ACHN (cell line): ENCODE results near the gene KRT84.
"Not testable (repeated sequence)": the region's sequence is repeated elsewhere in the genome, so short reads cannot be mapped to it uniquely, and the experiment has no call there.

ENCODE experiments used
- DNase-seq: peaks from one replicate; pipeline ENCODE4 v3.0.0-alpha.2; 2015
- in situ Hi-C: cut with HindIII; loops from 2 replicates; pipeline ENCODE4 v1.10.0; 2017; ENCODE audit warnings: low sequenced_read_pairs, low pct_ligation_motif_present, low pct_unique_long_range_greater_than_20kb

Gene KRT84

DNA sequence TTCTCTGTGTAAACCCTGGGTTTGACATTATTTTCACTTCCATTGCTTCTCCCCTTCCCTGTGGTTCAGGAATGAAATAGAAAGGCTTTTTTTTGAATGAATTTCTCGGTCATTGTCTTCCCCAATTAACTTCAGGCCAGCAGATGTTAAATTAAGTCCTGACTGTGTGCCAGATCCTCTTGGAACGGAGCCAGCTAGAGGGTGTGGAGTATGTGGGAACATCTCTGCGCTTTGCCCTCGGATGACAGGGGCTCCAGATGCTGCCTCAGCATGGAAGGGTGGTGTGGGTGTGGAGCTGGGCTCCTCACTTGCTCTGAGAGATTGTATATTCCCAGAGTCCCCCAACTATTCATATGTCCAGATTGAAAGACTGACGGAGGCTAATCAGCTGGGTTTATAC is 31.3 kb downstream of the KRT84 start:
- DNase-seq: no peak
- in situ Hi-C loops: loop anchor here (25.0 kb wide), 1 partner anchor 633 kb away; no protein-coding TSS in a partner anchor

DNA sequence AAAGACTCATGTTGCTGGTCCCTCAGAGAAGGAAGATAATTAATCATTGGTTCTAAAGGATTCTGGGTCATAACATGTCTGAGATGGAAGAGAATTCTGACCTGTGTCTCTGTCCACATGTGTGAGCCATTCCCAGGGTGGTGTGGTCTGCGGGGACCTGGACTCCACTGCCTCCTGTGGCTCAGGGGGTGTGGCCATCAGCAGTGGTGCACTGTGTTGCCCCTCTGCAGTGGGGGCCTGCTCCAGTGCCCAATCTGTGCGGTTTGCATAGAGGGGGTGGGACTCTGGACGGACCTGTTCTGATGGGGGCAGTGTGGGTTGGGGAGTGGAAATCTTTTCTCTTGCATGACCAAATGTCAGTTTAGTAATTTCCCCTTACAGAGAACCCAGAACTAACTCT is 31.7 kb downstream of the KRT84 start:
- in situ Hi-C loops: loop anchor here (25.0 kb wide), 1 partner anchor 634 kb away; no protein-coding TSS in a partner anchor
- DNase-seq: no peak

DNA sequence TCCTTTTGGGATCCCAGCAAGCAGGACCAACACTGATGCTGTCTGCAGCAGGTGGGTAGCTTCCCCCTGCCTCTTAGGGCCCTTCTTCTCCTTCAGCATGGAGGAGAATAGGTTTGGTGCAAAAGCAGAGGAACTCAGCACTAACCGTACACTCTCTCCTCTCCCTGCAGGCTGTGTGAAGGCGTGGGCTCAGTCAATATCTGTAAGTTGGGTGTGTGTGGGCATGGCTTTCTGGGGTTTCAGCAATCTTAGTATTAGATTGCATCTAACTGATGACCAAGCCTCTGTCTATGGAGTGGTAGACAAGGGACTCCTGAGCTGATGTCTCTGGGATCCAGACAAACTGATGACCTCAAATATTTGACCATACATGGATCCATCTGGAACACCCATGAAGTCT is 32.5 kb downstream of the KRT84 start:
- in situ Hi-C loops: loop anchor here (25.0 kb wide), 1 partner anchor 634 kb away; no protein-coding TSS in a partner anchor
- no peak for DNase-seq

DNA sequence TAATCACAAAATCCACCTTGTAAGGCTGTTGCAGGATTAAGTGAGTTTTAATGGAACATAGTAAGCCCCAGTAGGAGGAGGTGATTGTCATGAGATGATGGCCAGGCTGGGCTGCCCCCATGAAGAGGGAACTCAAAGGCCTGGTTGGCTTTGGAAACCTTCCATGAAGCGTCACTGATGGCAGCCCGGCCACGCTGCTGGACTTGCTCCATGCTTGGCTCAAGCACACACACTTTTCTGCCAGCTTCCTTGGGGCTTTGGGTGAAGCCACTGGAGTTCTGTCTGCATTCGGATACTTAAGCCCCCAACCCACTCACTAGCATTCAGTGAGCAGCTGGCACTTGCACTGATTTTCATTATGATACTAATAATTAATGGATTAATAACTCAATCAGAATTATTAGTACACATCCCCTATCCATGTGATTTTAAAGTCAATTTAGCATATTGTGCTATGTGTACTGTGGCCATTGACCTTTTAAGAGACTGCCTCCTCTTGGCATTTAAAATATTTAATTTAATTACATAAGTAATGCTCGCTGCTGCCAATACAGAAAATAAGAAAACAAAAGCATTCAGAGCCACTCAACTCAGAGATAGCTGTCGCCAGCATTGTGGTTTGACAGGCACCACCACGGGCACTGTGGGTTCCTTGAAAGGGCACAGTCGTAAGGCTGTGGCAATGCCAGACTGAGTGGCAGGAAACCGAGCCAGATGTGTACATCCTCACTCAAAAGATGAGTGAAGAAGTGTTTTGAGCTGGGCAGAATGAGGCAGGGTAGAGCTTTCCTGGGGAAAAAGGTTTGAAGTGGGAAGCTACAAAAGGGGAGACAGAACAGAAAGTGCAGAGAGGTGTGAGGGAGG is 34.0 kb downstream of the KRT84 start:
- in situ Hi-C loops: loop anchor here (25.0 kb wide), 1 partner anchor 636 kb away; no protein-coding TSS in a partner anchor

GRCh38 chr12:52350786-52351185 is 34.7 kb downstream of the KRT84 start:
- DNase-seq: no peak
- in situ Hi-C loops: loop anchor here (25.0 kb wide), 1 partner anchor 637 kb away; no protein-coding TSS in a partner anchor

More for the DNA sequence above, 34.0 kb downstream of the KRT84 start:
- no peak for DNase-seq

- DNase-seq: no peak
- in situ Hi-C loops: loop anchor here (25.0 kb wide), 1 partner anchor 637 kb away; no protein-coding TSS in a partner anchor
Observed at GRCh38 chr12:52350021-52350620, 35.3 kb downstream of the KRT84 start.

DNA sequence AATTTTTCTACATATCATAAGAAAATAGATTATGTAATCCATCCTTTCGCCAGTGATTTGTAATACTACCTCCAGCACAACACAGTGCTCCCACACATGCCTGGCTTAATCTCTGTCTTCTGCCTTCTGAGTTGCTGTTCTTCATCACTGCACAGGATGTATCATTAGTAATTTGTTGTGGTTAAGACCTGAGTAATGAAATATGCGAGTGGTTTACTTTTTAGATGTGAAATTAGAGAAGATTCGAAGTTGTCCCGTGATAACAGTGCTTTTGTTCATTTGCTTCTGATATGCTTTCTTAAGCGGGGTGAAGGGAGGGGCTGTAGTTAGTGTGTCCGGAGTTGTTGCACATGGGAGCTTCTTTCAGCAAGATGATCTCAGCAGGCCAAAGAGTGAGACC is 36.3 kb downstream of the KRT84 start:
- DNase-seq: no peak
- in situ Hi-C loops: no loop called here

- in situ Hi-C loops: no loop called here
- DNase-seq: no peak
Observed at GRCh38 chr12:52347551-52348510, 37.6 kb downstream of the KRT84 start.

DNA sequence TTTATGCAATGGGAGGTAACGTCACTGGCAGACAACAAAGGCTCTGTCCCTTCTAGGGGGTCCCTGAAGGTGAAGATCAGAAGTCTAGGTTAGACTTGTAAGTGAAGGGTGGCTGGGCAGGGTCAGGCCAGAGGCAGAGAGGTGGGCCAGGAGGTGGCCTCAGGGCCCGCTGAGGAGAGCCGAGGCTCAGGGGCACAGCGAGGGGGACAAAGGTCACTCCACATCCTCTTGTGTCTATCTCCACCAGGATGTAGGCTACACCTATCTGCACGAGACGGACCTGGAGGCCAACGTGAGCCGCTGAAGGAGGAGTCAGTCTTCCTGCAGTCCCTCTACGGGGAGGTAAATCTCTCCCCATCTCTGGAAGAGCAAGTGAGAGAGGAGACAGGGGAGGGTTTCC is 38.4 kb downstream of the KRT84 start:
- in situ Hi-C loops: no loop called here
- DNase-seq: no peak

GRCh38 chr12:52346593-52346992 is 38.9 kb downstream of the KRT84 start:
- in situ Hi-C loops: no loop called here
- DNase-seq: no peak

- in situ Hi-C loops, DNase-seq: not testable (repeated sequence)
Observed at GRCh38 chr12:52345041-52345440, 40.4 kb downstream of the KRT84 start.

GRCh38 chr12:52344111-52344510 is 41.3 kb downstream of the KRT84 start:
- no peak for DNase-seq
- in situ Hi-C loops: no loop called here

- in situ Hi-C loops: no loop called here
- DNase-seq: no peak
Observed at GRCh38 chr12:52343550-52343949, 41.9 kb downstream of the KRT84 start.

DNA sequence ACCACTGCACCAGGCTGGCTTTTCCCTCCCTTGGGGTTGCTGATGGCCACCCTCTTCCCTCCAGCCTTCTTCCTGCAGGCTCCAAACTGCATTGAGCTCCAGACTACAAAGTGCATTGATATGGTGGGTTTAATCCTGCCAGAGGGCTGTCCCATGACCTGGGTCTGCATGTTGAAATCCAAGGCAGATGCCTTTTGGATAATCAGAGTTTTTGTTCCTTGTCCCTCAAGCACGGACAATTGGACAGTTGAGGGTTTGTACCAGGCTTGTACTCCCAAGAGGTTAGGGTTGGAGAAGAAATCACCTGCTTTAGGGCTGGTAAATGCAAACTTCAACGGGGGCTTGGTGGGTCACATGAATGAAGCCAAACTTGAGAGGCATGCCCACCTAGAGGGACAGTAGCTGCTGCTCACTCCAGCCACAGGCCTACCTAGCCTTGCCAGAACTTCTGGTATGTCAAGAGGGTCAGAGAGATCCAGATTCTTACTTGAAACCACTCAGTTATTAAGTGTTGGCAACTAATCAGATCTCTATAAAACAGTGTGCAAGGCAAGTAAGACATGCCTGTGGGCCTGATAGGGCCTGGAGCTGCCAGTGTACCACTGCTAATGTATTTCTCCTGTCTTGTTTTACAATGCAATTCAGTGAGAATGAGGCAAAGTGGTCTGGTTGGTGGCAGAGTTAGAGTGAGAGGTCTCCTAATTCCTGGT is 42.5 kb downstream of the KRT84 start:
- no peak for DNase-seq
- in situ Hi-C loops: no loop called here

DNA sequence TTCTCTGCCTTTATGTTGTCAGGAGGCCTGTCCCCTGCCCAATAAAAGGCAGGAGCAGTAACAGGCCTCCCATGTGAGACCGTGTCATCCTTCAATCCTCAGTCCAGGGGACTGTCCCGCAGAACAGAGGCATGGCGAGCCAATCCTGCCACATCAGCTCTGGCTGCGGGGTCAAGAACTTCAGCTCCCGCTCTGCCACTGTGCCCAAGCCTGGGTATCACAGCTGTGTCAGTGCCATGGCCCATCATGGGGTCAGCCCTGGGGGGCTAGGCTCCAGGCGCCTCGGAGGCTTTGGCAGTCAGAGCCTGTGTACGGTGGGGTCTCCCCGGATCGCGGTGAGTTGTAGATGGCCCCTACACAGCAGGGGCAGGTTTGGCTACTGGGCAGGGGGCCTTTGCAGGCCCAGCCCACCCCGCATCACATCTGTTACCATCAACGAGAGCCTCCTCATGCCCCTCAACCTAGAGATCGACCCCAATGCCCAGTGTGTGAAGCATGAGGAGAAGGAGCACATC is 44.3 kb downstream of the KRT84 start:
- in situ Hi-C loops: no loop called here
- DNase-seq: no peak

DNA sequence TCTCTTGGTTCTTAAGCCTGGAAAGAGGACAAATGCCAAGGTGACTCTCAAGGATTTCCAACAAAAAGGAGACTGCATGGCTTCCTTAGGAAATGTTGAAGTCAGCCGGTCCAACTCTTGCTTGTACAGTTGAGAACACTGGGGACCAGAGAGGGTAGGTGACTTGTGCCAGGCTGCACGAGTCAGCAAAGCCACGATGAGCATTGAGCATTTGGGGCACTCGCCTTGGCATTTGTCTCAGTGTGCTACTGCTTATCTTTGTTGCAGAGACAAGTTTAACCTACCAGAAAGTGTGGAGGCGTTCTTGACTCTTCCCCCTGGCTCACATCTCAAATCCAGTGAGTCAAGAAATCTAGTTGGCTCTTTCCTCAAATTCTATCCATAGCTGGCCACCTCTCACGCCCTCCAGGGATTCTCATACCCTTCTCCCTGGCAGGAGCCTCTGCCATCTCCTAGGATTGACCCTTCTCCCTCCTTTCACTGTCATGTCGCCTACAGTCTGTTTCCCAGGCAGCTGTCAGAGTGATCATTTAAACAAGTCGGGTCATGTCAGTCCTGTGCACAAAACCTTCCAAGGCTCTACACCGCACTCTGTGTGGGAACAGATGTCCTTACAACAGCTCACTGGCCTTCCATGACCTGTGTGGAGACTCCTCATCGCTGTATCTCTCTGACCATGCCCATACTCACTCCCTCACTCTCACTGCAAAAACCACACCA is 47.1 kb downstream of the KRT84 start:
- DNase-seq: no peak
- in situ Hi-C loops: no loop called here

- in situ Hi-C loops: no loop called here
Observed at GRCh38 chr12:52337054-52337453, 48.4 kb downstream of the KRT84 start.

More at GRCh38 chr12:52337054-52337453, 48.4 kb downstream of the KRT84 start:
- DNase-seq: peak; percentile 32
